Panc1 (cell line): Measurements from ENCODE around the gene BACE2. TPM values are rescaled to one million over a fixed set of nuclear protein-coding genes. Genes with fewer than 3 reads are reported as not detected.
"Not testable (repeated sequence)": the region's sequence is repeated elsewhere in the genome, so short reads cannot be mapped to it uniquely, and the experiment has no call there.

ENCODE experiments used
- ATAC-seq: fragments of 200-7000 bp; cut with Tn5 transposase; 2 replicates; pipeline ENCODE4 v1.9.1; 2020; ENCODE audit warnings: mild to moderate bottlenecking, moderate library complexity
- BruUV-seq: library from RNA; stranded (reverse); fragments of 400-500 nt; replicated peaks from 2 replicates; lab custom pipeline; 2021; lab: Mats Ljungman, UMichigan
- CTCF ChIA-PET: fragments of 300-600 bp; sonication (Branson Sonifier 250); formaldehyde crosslinking; loops from one replicate; lab custom pipeline; 2022; ENCODE audit warnings: antibody characterized with exemption; lab: Charles Lee
- POLR2A ChIA-PET: fragments of 300-600 bp; sonication (Branson Sonifier 250); formaldehyde crosslinking; loops from one replicate; lab custom pipeline; 2022; ENCODE audit warnings: antibody characterized with exemption; lab: Charles Lee
- DNase-seq: peaks from one replicate; pipeline ENCODE4 v3.0.0-alpha.2; 2010; ENCODE audit warnings: low read depth, low spot score
- H3K27ac ChIP-seq: 2 replicates; pipeline ENCODE4 v1.5.1; 2011; ENCODE audit warnings: mild to moderate bottlenecking, low read length, inconsistent platforms
- H3K27me3 ChIP-seq: fragments of 200-500 bp; sonication (Bioruptor generic); 2 replicates; pipeline ENCODE4 v1.6.0; 2014; ENCODE audit warnings: low read length, inconsistent platforms; ENCODE audit not compliant: control insufficient read depth, insufficient read depth
- H3K36me3 ChIP-seq: fragments of 200-500 bp; sonication (Bioruptor generic); 2 replicates; pipeline ENCODE4 v1.5.1; 2014; ENCODE audit warnings: inconsistent platforms, mild to moderate bottlenecking, low read length, moderate library complexity; ENCODE audit not compliant: control insufficient read depth, insufficient read depth
- H3K4me1 ChIP-seq: 2 replicates; pipeline ENCODE4 v1.5.1; 2011; ENCODE audit warnings: inconsistent platforms, mild to moderate bottlenecking, low read length, moderate library complexity; ENCODE audit not compliant: control insufficient read depth, insufficient read depth
- H3K4me3 ChIP-seq, 2 experiments: 2 replicates each; pipeline ENCODE4 v1.5.1; 2011 to 2012; ENCODE audit warnings: low read depth in 2 of 2, low read length in 2 of 2, mild to moderate bottlenecking in 2 of 2, inconsistent platforms in 1 of 2, moderate library complexity in 1 of 2
- H3K9me3 ChIP-seq: fragments of 200-500 bp; sonication (Bioruptor generic); 2 replicates; pipeline ENCODE4 v1.5.1; 2014; ENCODE audit warnings: low read depth, mild to moderate bottlenecking, inconsistent platforms, low read length, moderate library complexity; ENCODE audit not compliant: control insufficient read depth, insufficient read depth
- POLR2AphosphoS5 ChIP-seq: IDR thresholded peaks from 2 replicates; pipeline ENCODE4 v1.6.1; 2012; ENCODE audit warnings: mild to moderate bottlenecking, low read depth, low read length, moderate library complexity
- SIN3A ChIP-seq: IDR thresholded peaks from 2 replicates; pipeline ENCODE4 v1.6.1; 2012; ENCODE audit warnings: low read depth, mild to moderate bottlenecking, low read length, moderate library complexity, borderline replicate concordance; ENCODE audit not compliant: insufficient read depth
- TCF7L2 ChIP-seq: IDR thresholded peaks from 2 replicates; pipeline ENCODE4 v1.6.1; 2011; ENCODE audit warnings: mild to moderate bottlenecking, low read depth, low read length, inconsistent platforms
- in situ Hi-C: cut with HindIII; loops from 2 replicates; pipeline ENCODE4 v1.10.0; 2016; ENCODE audit warnings: low sequenced_read_pairs, low pct_unique_long_range_greater_than_20kb
- intact Hi-C: fragments of 100-400 bp; cut with micrococcal nuclease; formaldehyde crosslinking; loops from one replicate; pipeline ENCODE4 v1.10.0; 2022; ENCODE audit not compliant: unreplicated experiment
- total RNA-seq: library from RNA; stranded (reverse); gene quantifications from one replicate; pipeline ENCODE4 v1.2.1, GENCODE V29; 2021; ENCODE audit not compliant: unreplicated experiment
- TF ChIP-seq, protein P1 (sequence below): fragments of 450-650 bp; IDR thresholded peaks from 2 replicates; pipeline ENCODE4 v1.5.1; 2017; ENCODE audit warnings: mild to moderate bottlenecking
- TF ChIP-seq, protein P2 (sequence below), 2 experiments: IDR thresholded peaks; 2 replicates each; pipeline ENCODE4 v1.6.1; 2011 to 2012; ENCODE audit warnings: low read depth in 2 of 2, control low read depth in 1 of 2, low read length in 1 of 2, mild to moderate bottlenecking in 1 of 2, moderate library complexity in 1 of 2; ENCODE audit not compliant: insufficient read depth in 1 of 2

The BACE2 gene
- total RNA-seq, 1 experiment from 2014 or later, result 16.3 TPM

DNA sequence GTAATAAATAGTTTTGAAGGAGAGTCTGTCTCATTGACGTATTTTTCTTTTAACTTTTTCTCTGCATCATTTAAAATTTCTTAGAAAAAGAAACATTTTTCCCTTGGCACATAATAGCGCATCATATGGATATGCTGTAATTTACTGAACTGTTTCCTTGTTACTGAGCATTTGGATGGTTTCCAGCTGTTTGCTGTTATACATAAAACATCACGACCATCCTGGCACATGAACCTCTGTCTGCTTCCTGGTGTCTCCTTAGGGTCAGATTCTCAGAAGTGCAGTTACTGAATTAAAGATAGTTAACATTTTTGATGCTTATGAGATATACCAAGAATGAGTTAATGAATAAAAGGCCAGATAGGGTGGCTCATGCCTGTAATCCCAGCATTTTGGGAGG, 67.2 kb downstream of the BACE2 start:
- no peaks in the 10 kb centered on the region for H3K9me3 ChIP-seq
- no peaks in the 10 kb centered on the region for H3K27me3 ChIP-seq
- no peak overlapping the region for H3K4me3 ChIP-seq
- no peaks in the 10 kb centered on the region for H3K36me3 ChIP-seq
- TF ChIP-seq SIN3A, result no peak
- no peak for TF ChIP-seq POLR2AphosphoS5
- TF ChIP-seq, protein P1, sequence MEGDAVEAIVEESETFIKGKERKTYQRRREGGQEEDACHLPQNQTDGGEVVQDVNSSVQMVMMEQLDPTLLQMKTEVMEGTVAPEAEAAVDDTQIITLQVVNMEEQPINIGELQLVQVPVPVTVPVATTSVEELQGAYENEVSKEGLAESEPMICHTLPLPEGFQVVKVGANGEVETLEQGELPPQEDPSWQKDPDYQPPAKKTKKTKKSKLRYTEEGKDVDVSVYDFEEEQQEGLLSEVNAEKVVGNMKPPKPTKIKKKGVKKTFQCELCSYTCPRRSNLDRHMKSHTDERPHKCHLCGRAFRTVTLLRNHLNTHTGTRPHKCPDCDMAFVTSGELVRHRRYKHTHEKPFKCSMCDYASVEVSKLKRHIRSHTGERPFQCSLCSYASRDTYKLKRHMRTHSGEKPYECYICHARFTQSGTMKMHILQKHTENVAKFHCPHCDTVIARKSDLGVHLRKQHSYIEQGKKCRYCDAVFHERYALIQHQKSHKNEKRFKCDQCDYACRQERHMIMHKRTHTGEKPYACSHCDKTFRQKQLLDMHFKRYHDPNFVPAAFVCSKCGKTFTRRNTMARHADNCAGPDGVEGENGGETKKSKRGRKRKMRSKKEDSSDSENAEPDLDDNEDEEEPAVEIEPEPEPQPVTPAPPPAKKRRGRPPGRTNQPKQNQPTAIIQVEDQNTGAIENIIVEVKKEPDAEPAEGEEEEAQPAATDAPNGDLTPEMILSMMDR, result no peak
- TF ChIP-seq TCF7L2, result no peak
- TF ChIP-seq, protein P2, sequence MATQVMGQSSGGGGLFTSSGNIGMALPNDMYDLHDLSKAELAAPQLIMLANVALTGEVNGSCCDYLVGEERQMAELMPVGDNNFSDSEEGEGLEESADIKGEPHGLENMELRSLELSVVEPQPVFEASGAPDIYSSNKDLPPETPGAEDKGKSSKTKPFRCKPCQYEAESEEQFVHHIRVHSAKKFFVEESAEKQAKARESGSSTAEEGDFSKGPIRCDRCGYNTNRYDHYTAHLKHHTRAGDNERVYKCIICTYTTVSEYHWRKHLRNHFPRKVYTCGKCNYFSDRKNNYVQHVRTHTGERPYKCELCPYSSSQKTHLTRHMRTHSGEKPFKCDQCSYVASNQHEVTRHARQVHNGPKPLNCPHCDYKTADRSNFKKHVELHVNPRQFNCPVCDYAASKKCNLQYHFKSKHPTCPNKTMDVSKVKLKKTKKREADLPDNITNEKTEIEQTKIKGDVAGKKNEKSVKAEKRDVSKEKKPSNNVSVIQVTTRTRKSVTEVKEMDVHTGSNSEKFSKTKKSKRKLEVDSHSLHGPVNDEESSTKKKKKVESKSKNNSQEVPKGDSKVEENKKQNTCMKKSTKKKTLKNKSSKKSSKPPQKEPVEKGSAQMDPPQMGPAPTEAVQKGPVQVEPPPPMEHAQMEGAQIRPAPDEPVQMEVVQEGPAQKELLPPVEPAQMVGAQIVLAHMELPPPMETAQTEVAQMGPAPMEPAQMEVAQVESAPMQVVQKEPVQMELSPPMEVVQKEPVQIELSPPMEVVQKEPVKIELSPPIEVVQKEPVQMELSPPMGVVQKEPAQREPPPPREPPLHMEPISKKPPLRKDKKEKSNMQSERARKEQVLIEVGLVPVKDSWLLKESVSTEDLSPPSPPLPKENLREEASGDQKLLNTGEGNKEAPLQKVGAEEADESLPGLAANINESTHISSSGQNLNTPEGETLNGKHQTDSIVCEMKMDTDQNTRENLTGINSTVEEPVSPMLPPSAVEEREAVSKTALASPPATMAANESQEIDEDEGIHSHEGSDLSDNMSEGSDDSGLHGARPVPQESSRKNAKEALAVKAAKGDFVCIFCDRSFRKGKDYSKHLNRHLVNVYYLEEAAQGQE (IDR thresholded peaks at IDR 0.05; ENCODE audit: insufficient read depth in 1 of 2, low read depth in 2 of 2, low read length in 1 of 2), result no peak
- no peak overlapping the region for H3K27ac ChIP-seq
- intact Hi-C loops (no loop called here), in situ Hi-C loops (no loop called here)
- ATAC-seq (no peak), DNase-seq (no peak)
- BruUV-seq, result no TSS peak
- H3K4me1 ChIP-seq, result no peaks in the 10 kb centered on the region
- ChIA-PET CTCF (no interaction called here), POLR2A (no interaction called here)

DNA sequence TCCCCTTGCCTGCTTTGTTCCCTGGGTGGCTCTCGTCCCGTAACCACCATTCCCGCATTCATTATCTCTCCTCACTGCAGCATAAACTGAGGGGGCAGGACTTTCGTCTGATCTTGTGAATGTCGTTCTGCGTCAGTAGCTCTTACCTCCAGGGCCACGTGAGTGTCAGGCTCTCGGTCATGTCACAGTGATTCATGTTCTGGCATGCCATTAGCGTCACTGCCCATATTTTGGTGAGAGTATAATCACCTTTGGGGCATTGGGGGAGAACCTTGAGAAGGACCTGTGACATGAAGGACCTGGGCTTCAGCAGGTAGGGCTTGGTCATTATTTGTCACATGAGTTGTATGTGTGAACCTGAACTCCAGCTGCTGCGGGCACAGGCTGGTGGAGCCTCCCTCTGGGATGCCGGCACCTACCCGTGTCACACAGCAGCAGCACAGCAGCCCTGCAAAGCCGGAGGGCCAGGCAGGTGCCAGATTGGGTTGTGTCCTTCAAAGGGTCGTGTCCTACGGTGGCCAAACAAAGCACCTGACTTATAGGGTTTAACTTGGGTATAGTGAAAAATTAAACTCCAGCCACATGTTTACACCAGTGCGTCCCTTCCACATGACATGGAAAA, 68.5 kb downstream of the BACE2 start:
- Histone ChIP-seq H3K36me3 (no peaks in the 10 kb centered on the region), H3K27me3 (no peaks in the 10 kb centered on the region), H3K9me3 (no peaks in the 10 kb centered on the region), H3K4me1 (no peaks in the 10 kb centered on the region), H3K27ac (no peak overlapping the region), H3K4me3 (no peak overlapping the region)
- BruUV-seq, result no TSS peak
- ChIA-PET CTCF (no interaction called here), POLR2A (no interaction called here)
- in situ Hi-C loops (no loop called here), intact Hi-C loops (no loop called here)
- DNase-seq, result no peak
- ATAC-seq, result no peak
- TF ChIP-seq POLR2AphosphoS5, result no peak

DNA sequence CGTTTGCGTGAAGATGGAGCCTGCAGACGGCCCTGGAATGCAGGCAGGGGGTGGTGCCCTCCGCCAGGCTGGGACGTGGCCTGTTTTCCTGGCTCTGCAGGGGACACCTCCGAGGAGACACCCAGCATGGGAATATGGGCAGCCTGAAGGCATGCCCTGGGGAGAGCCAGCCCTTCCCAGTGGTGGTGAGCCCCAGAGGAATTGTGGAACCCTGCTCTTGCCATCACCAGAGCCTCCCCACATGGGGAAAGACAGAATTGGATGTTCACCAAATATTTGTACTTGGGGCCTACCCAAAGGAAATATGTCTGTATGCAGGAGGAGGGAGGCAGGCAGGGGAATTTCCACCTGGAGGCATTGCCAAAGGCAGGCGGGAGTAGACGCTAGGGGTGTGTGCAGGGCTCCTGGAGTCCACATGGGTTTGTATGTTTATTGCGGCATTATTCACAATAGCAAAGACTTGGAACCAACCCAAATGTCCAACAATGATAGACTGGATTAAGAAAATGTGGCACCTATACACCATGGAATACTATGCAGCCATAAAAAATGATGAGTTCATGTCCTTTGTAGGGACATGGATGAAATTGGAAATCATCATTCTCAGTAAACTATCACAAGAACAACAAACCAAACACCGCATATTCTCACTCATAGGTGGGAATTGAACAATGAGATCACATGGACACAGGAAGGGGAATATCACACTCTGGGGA, 70.3 kb downstream of the BACE2 start:
- H3K4me3 ChIP-seq, DNase-seq, H3K27ac ChIP-seq, POLR2A ChIA-PET, H3K4me1 ChIP-seq, ATAC-seq, H3K27me3 ChIP-seq, BruUV-seq, H3K9me3 ChIP-seq, CTCF ChIA-PET, intact Hi-C loops, H3K36me3 ChIP-seq, in situ Hi-C loops: not testable (repeated sequence)
